ENCODE results near the gene TTC4. TPM values are rescaled to one million over a fixed set of nuclear protein-coding genes. Genes with fewer than 3 reads are reported as not detected.

The TTC4 gene
- total RNA-seq, 1 experiment from 2014 or later = 30.8 TPM

GRCh38 chr1:54736685-54737084 is 21.0 kb downstream of the TTC4 start:
- H4K91ac ChIP-seq (ENCODE audit: insufficient read length, low read depth, low read length) = no peak overlapping the region
- Mint-ChIP-seq H3K4me3 (no peak overlapping the region), H3K4me1 (no peaks in the 10 kb centered on the region), H3K27ac (no peak overlapping the region), H3K9me3 (no peaks in the 10 kb centered on the region), H3K36me3 (ENCODE audit: insufficient read depth in 1 of 3, low read depth in 3 of 3) (peaks cover 20 to 66% (median 64%) of the 10 kb centered on the region in 3 experiments; a peak in 6 of 7 replicates), H3K27me3 (ENCODE audit: low read depth) (no peaks in the 10 kb centered on the region)
- no peaks in the 10 kb centered on the region for H3K4me1 ChIP-seq (ENCODE audit: insufficient read depth, low read length)
- no peak overlapping the region for H4K8ac ChIP-seq (replicated peaks; ENCODE audit: insufficient read length, low read depth, low read length)
- no peaks in the 10 kb centered on the region for H3K23me2 ChIP-seq (ENCODE audit: insufficient read length, low read depth, low read length, poor library complexity, severe bottlenecking)
- no peaks in the 10 kb centered on the region for H3K27me3 ChIP-seq (ENCODE audit: insufficient read depth, low read length)
- H3K4ac ChIP-seq (ENCODE audit: low read depth, low read length) = no peak overlapping the region
- no peak overlapping the region for H2AFZ ChIP-seq (ENCODE audit: low read length)
- no peak overlapping the region for H3K4me2 ChIP-seq (ENCODE audit: insufficient read depth, insufficient read length, low read length)
- no peaks in the 10 kb centered on the region for H3K9me3 ChIP-seq (ENCODE audit: control insufficient read depth, low read depth, low read length)
- H3K9ac ChIP-seq (ENCODE audit: extremely low read depth, insufficient read length, low read length) = no peak overlapping the region
- no peak overlapping the region for H2AK5ac ChIP-seq (ENCODE audit: insufficient read length, low read length)
- no peak for TF ChIP-seq CTCF (conservative IDR thresholded peaks at IDR 0.05)
- no peak overlapping the region for H4K5ac ChIP-seq (ENCODE audit: insufficient read length, low read depth, low read length)
- H2BK5ac ChIP-seq (ENCODE audit: insufficient read length, low read length) = no peak overlapping the region
- H3K56ac ChIP-seq (ENCODE audit: insufficient read length, low read depth, low read length) = no peak overlapping the region
- no peak overlapping the region for H3K27ac ChIP-seq (ENCODE audit: insufficient read length, low read depth, low read length)
- no peak overlapping the region for H2BK15ac ChIP-seq (ENCODE audit: low read depth, low read length)
- WGBS (ENCODE audit: extremely low coverage, insufficient read length, low lambda C conversion rate) = no CpG with 5 or more reads among the region's 5 CpGs
- DNase-seq = no peak
- H3K79me1 ChIP-seq (ENCODE audit: insufficient read depth, low read depth, low read length, poor library complexity, severe bottlenecking) = no peaks in the 10 kb centered on the region
- no peaks in the 10 kb centered on the region for H3K79me2 ChIP-seq (ENCODE audit: insufficient read depth, low read length)
- no peak overlapping the region for H3K14ac ChIP-seq (ENCODE audit: insufficient read depth, low read length)
- no peak overlapping the region for H2BK120ac ChIP-seq (ENCODE audit: low read depth, low read length, poor library complexity, severe bottlenecking)
- no peaks in the 10 kb centered on the region for H4K20me1 ChIP-seq (ENCODE audit: control insufficient read depth, insufficient read depth, insufficient read length)
- H2BK12ac ChIP-seq (ENCODE audit: insufficient read length, low read depth, low read length) = no peak overlapping the region
- H3K23ac ChIP-seq (ENCODE audit: insufficient read length, low read depth, low read length) = no peak overlapping the region
- H2BK20ac ChIP-seq (ENCODE audit: low read depth, low read length, poor library complexity, severe bottlenecking) = no peak overlapping the region
- no peak overlapping the region for H3T11ph ChIP-seq (ENCODE audit: low read length)
- no peak overlapping the region for H3K18ac ChIP-seq (ENCODE audit: insufficient read length, low read depth, low read length)
